Tibial artery (tissue), 4 donors: Measurements from ENCODE around the gene PCBP4.

Source experiments
- DNase-seq, 2 donors: peaks; one replicate each; pipeline ENCODE4 v3.0.0-alpha.2; 2019
- H3K27ac ChIP-seq, 2 donors: fragments of 200-600 bp; sonication (generic) in 1 of 2; 1 replicate in 1 of 2; 2 replicates in 1 of 2; pipeline ENCODE4 v1.5.1; 2018 to 2019; ENCODE audit warnings: mild to moderate bottlenecking in 1 of 2
- H3K27me3 ChIP-seq, 2 donors: fragments of 200-600 bp; sonication (generic) in 1 of 2; one replicate each; pipeline versions ENCODE4 v1.5.1 to v1.6.0; 2016 to 2019
- H3K36me3 ChIP-seq, 3 donors: fragments of 200-600 bp; sonication (generic) in 2 of 3; one replicate each; pipeline ENCODE4 v1.5.1; 2016 to 2019; ENCODE audit warnings: mild to moderate bottlenecking in 2 of 3
- H3K4me1 ChIP-seq, 4 donors: fragments of 200-600 bp; sonication (generic) in 2 of 4; 1 replicate in 3 of 4; 2 replicates in 1 of 4; pipeline ENCODE4 v1.5.1; 2016 to 2019
- H3K4me3 ChIP-seq, 2 donors: fragments of 200-600 bp; sonication (generic) in 1 of 2; 1 replicate in 1 of 2; 2 replicates in 1 of 2; pipeline ENCODE4 v1.5.1; 2018 to 2019; ENCODE audit warnings: mild to moderate bottlenecking in 2 of 2
- H3K9me3 ChIP-seq, 3 donors: fragments of 200-600 bp; sonication (generic) in 1 of 3; one replicate each; pipeline ENCODE4 v1.5.1; 2016 to 2019
- intact Hi-C: fragments of 100-400 bp; cut with DNase I; formaldehyde crosslinking; loops from one replicate; pipeline ENCODE4 v1.15.0; 2023; ENCODE audit warnings: low total_unique reads
- TF ChIP-seq, protein P1 (sequence below), 2 experiments: fragments of 200-600 bp in 1 of 2; fragments of 450-650 bp in 1 of 2; IDR thresholded peaks; one replicate each; pipeline ENCODE4 v1.5.1; 2017 to 2019; ENCODE audit warnings: antibody characterized with exemption in 2 of 2, mild to moderate bottlenecking in 1 of 2, moderate library complexity in 1 of 2

Gene PCBP4

DNA sequence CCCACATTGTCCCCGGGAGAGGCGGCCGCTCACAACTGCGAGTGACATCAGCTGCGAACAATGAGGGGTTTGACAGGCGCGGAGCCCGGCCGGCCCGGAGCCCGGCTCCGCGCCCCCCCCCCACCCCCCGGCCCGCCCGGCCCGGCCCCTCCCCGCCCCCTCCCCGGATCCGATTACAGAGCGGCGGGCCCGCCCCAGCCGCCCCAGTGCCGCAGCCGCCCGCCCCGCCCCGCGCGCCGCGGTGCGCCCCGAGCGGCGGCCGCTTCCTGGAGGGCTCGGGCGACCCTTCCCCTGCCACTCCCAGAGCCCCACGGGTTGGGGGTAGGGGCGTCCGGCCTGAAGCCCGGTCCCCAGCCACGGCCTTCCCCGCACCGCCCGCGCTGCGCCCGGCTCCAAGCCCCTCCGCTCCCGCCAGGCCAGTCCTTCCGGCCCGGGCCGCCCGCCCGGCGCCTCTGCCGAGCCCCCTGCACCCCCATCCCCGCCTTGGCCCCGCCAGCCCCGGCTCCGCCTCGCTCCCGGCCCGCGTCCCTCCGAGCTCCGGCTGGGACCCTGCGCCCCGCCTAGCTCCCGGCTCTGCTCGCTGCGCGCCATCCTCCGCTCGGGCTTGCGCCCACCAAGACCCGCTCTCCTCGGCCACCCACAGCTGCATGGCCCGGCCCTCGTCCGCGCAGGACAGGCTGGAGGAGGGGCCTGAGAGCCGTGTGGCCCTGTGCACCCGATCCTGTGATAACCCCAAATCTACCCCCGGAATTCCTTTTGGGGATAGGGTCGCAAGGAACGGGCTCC lies at the start of gene PCBP4:
PCBP4 (minus strand) TSS at position 71 of the 786 bp plus-strand sequence. CDS start 6,214 bp downstream, outside the sequence.
- peak within 1 kb of the TSS; percentile 75 to 76 for H3K4me3 ChIP-seq
- DNase-seq: peak; percentile 71 to 87
- TF ChIP-seq, protein P1, sequence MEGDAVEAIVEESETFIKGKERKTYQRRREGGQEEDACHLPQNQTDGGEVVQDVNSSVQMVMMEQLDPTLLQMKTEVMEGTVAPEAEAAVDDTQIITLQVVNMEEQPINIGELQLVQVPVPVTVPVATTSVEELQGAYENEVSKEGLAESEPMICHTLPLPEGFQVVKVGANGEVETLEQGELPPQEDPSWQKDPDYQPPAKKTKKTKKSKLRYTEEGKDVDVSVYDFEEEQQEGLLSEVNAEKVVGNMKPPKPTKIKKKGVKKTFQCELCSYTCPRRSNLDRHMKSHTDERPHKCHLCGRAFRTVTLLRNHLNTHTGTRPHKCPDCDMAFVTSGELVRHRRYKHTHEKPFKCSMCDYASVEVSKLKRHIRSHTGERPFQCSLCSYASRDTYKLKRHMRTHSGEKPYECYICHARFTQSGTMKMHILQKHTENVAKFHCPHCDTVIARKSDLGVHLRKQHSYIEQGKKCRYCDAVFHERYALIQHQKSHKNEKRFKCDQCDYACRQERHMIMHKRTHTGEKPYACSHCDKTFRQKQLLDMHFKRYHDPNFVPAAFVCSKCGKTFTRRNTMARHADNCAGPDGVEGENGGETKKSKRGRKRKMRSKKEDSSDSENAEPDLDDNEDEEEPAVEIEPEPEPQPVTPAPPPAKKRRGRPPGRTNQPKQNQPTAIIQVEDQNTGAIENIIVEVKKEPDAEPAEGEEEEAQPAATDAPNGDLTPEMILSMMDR (IDR thresholded peaks at IDR 0.05): no peak
- H3K4me1 ChIP-seq: peaks cover 0 to 50% (median 32%) of the 10 kb centered on the region in 4 donors
- no peaks in the 10 kb centered on the region for H3K27me3 ChIP-seq
- H3K36me3 ChIP-seq: no peaks in the 10 kb centered on the region
- peak within 1 kb of the TSS; percentile 96 to 97 for H3K27ac ChIP-seq
- intact Hi-C loops: no loop called here
- no peaks in the 10 kb centered on the region for H3K9me3 ChIP-seq

DNA sequence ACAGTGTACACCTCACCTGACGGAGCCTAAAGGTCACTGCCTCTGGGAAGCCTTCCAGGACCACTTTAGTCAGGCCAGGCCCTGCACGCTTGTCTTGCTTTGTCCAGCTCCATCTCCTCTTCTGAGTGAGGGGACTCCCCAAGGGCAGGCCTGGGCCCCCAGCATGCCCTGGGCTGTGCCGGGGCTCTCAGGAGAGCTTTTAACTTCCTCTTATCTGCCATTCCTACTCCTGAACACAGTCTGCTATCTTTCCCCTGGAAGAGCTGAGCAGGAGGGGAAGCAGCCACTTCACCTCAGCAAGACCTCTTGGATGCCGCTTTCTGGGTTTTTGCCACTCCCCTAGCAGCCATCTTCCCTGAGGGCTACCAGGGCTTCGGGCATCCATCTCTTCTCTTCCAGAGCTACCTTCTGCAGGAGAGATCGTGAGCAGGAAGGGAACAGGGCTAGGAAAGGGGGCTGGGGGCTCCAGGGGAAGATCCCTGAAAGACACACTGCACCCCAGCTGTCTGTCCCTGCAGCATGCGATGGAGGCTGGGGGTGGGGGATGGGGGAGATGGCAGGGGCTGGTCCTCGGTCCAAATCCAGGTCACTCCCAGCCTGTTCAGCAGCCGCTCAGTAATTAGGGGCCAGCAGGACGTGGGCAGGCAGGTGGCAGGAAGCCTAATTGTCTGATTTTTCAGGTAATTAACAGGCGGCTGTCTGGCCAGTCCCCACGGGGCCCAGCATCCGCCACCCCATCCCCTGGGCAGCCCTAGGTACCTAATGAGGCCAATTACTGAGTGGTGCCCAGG lies 48.4 kb upstream of the PCBP4 start:
- Histone ChIP-seq H3K4me3 (no peak overlapping the region), H3K27me3 (no peaks in the 10 kb centered on the region), H3K9me3 (no peaks in the 10 kb centered on the region), H3K4me1 (peaks cover 0 to 58% (median 44%) of the 10 kb centered on the region in 4 donors), H3K27ac (peak overlapping the region; percentile 84 to 92), H3K36me3 (no peaks in the 10 kb centered on the region)
- TF ChIP-seq, protein P1 (IDR thresholded peaks at IDR 0.05): no peak
- DNase-seq: no peak
- intact Hi-C loops: no loop called here

DNA sequence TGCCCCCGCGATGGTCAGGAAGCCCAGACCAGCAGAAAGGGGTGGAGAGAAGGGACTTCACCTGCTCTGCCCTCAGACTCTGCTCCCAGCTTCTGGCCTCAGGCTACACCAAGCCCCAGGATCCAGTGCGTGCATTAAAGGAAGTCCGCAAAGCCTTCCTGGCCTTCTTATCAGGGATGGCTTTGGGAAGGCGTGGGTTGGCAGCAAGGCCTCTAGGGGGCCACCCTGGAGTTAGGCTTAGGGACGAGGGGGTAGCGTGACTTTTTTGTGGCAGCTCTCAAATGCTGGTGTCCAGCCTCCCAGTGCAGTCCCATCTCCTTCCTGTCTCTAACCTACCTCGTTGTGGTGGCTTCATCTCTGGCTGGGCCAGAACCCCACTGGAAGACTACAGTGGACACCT lies 47.4 kb upstream of the PCBP4 start:
- Histone ChIP-seq H3K27me3 (no peaks in the 10 kb centered on the region), H3K36me3 (no peaks in the 10 kb centered on the region), H3K4me1 (peaks cover 0 to 47% (median 34%) of the 10 kb centered on the region in 4 donors), H3K9me3 (no peaks in the 10 kb centered on the region), H3K4me3 (no peak overlapping the region), H3K27ac (peak overlapping the region in 1 of 2 donors; percentile 1)
- no peak for DNase-seq
- intact Hi-C loops: no loop called here
- TF ChIP-seq, protein P1 (IDR thresholded peaks at IDR 0.05): peak; percentile 5 to 12

DNA sequence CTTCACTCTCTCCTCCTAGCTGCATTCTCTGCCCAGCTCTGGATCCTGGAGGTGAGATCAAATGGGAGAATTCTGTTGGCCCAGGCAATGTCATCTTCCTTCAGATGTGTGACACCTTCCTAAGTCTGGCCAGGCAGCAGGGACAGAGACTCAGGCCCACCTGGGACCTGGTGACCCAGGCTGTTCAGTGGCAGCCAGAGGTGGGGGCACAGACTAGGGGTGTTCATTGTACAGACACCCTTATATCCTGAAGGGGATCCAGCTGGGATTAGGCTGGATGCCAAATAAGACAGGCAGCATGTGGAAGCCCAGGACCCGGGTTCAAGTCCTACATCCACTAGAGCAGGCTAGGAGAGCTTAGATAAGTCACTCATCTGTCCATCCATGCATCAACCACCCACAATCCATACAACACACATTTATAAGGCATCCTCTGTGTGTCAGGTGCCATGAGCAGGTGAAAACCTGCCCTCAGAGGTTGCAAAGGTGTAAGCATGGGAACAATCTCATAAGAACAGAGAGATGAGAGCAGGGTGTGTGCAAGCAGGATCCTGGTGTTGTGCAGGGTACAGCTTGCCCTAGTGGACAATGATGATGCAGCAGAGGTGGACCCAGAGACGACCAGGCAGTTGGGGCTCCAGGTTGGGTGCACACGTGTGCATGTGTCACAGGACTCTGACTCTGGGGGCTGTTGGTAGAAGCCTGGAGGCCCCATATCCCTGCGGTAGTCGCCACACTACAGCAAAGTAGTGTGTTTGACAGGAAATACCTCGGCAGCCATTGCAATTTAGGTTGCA lies 46.7 kb upstream of the PCBP4 start:
- H3K27me3 ChIP-seq: no peaks in the 10 kb centered on the region
- H3K27ac ChIP-seq: no peak overlapping the region
- H3K36me3 ChIP-seq: no peaks in the 10 kb centered on the region
- intact Hi-C loops: no loop called here
- H3K9me3 ChIP-seq: no peaks in the 10 kb centered on the region
- no peak overlapping the region for H3K4me3 ChIP-seq
- H3K4me1 ChIP-seq: peaks cover 0 to 41% (median 28%) of the 10 kb centered on the region in 4 donors
- TF ChIP-seq, protein P1 (IDR thresholded peaks at IDR 0.05): no peak
- no peak for DNase-seq

DNA sequence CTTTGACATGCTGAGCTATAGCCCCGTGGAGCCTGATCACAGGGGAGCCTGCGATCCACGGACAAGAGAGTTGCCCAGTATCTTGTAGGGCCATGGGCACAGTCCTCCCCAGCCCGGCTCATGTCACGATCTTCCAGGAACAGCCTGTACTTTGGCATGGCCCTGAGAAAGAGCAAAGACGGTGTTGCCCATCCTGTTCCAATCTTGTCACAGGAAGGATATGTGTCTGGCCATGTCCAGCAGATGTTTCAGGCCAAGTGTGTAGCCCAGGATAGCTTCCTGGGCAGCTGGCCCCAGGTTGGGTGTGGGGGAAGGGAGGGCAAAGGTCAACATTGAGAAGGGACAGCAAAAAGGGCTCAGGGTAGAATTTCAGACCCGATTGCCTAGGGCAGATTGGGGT lies 45.4 kb upstream of the PCBP4 start:
- no peak overlapping the region for H3K27ac ChIP-seq
- no peaks in the 10 kb centered on the region for H3K27me3 ChIP-seq
- no peaks in the 10 kb centered on the region for H3K36me3 ChIP-seq
- no peak for DNase-seq
- intact Hi-C loops: no loop called here
- H3K9me3 ChIP-seq: no peaks in the 10 kb centered on the region
- peaks cover 0 to 28% (median 17%) of the 10 kb centered on the region in 4 donors for H3K4me1 ChIP-seq
- TF ChIP-seq, protein P1 (IDR thresholded peaks at IDR 0.05): no peak
- H3K4me3 ChIP-seq: no peak overlapping the region
